ENCODE data around the gene VWA7. TPM values are rescaled to one million over a fixed set of nuclear protein-coding genes. Genes with fewer than 3 reads are reported as not detected.

VWA7 gene
- polyA plus RNA-seq, 1 of the 3 experiments (the other 2 are of a cell fraction) = 0.56 TPM

DNA sequence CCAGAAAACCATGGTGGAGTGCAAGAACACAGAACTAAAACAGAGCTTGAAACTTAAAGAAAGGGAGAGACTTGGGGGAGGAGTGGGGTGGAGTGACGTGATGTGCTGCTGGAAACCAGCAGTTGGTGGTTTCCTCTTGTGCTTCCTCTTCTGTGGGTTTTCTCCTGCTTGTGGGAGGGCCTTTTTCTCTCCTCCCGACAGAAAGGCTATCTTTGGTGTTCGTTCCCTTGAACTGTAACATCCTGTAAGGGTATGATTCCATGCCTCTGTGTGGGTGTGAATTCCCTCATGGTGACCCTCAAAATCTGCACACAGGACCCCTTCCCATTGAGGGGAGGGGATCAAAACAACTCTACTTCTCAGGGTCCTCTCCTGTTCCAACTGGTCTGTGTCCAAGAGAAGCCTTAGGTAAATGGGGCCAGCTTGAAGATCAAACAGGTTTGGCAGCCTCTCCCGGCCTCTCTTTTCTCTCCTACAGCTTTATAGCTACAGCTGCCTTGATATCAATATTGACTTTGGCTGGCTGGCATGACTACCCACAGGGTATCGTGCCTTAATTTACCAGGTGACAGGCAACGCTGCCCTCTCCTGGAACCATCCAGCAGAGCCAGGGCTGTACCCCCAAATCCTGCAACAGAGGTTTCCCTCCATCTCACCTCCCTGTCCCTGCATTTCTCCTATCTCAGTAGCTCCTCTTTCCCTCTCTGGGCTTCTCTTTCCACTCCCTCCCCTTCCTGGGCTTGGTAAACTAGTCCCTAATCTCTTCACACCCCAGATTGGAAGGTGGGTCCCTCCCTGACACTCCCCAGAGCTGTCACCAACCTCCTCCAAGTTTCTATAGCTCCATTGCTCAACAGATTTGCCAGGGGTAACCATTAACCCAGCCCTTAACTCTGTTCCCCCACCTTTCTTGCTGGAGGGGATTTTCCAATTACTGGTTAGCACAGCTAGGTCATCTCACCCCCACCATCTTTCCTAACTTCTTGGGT is 38.8 kb downstream of the VWA7 start (continued):
- no peak for TF ChIP-seq NFIC (IDR thresholded peaks at IDR 0.05; ENCODE audit: borderline replicate concordance)

DNA sequence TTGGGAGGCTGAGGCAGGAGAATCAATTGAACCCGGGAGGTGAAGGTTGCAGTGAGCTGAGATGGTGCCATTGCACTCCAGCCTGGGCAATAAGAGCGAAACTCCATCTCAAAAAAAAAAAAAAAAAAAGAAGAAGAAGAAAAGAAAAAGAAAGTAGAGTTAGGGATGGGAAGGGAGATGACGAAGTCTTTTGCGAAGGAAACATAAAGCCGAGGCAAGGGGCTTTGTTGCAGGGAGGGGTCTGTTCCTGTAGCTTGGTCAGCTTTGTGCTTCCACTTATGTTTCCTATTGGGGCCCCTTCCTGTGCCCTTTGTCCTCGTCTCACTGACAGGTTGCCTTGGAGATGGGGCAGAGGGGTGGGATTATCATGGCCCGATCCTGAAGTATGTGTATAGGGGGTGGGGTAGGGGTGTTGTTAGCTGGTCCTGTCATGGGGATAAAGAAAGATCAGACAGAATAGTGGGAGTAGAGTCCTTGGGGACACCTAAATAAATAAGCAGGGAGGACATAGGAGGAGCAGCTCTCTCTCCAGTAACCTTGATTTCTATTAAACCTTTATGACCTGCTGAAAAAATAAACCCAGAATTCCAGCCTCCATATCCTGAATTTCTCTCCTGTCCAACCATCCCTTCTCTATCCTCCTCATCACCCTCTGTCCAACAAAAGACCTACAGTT is 39.7 kb downstream of the VWA7 start:
- Histone ChIP-seq H3K4me1 (ENCODE audit: control insufficient read depth in 1 of 2, insufficient read depth in 2 of 2, low read depth in 1 of 2, low read length in 1 of 2) (peaks cover 22 to 31% of the 10 kb centered on the region in 2 experiments; a peak in 3 of 4 replicates), H2AFZ (ENCODE audit: low read depth) (0 out of 2 replicates have a peak overlapping the region, but pooled peaks have one; percentile 63), H3K9ac (peak overlapping the region; percentile 72), H3K9me3 (no peaks in the 10 kb centered on the region), H3K36me3 (replicated peaks in 1 of 2; ENCODE audit: control insufficient read depth in 1 of 2, insufficient read depth in 2 of 2, low read length in 1 of 2) (peaks cover 16 to 27% of the 10 kb centered on the region in 2 experiments), H3K27me3 (ENCODE audit: insufficient read depth) (no peaks in the 10 kb centered on the region), H3K4me3 (ENCODE audit: low read depth in 2 of 2, low read length in 1 of 2) (0 out of 4 replicates have a peak overlapping the region, but pooled peaks of 1 of the 2 experiments have one; percentile 42), H3K27ac (ENCODE audit: low read depth in 2 of 2, low read length in 1 of 2) (peak overlapping the region; percentile 35 to 88; a peak in 3 of 4 replicates), H3K4me2 (peak overlapping the region; percentile 99), H3K9me2 (no peaks in the 10 kb centered on the region), H3F3A (replicated peaks; ENCODE audit: insufficient read depth) (peaks cover 39% of the 10 kb centered on the region), H3K79me2 (ENCODE audit: insufficient read depth) (peaks cover 62% of the 10 kb centered on the region), H4K20me1 (ENCODE audit: insufficient read depth) (peaks cover 15% of the 10 kb centered on the region)
- no peak for DNase-seq
- 83% methylated on average over 7 of the region's 7 CpGs for WGBS (ENCODE audit: low lambda C conversion rate)
- ChIA-PET CTCF (interaction anchor here (0.8 to 5.5 kb wide), 6 partner anchors 8 to 93 kb away, joined by 4 to 39 read pairs (median 9); partner anchors contain the start of genes DDAH2 and LY6G5C), POLR2A (interaction anchor here (1.2 to 2.1 kb wide), 3 partner anchors 57 to 77 kb away, joined by 3 to 5 read pairs (median 3); partner anchors contain the start of genes HSPA1A, HSPA1L and VARS1)
- TF ChIP-seq TEAD4 (IDR thresholded peaks at IDR 0.05; ENCODE audit: borderline replicate concordance, insufficient read depth) (no peak), POLR2AphosphoS5 (IDR thresholded peaks at IDR 0.05; ENCODE audit: low read depth, low read length) (no peak), TAF1 (IDR thresholded peaks at IDR 0.05; ENCODE audit: borderline replicate concordance, low read depth, low read length) (no peak), NRF1 (IDR thresholded peaks at IDR 0.05; ENCODE audit: low read depth, low read length) (no peak), NFIC (IDR thresholded peaks at IDR 0.05; ENCODE audit: borderline replicate concordance) (no peak), CHD2 (IDR thresholded peaks at IDR 0.05; ENCODE audit: low read length, partially characterized antibody) (no peak), JUND (IDR thresholded peaks at IDR 0.05) (no peak), TCF12 (IDR thresholded peaks at IDR 0.05) (no peak), RFX5 (IDR thresholded peaks at IDR 0.05; ENCODE audit: low read length) (no peak), EP300 (IDR thresholded peaks at IDR 0.05; ENCODE audit: borderline replicate concordance in 1 of 2, low read depth in 1 of 2, low read length in 1 of 2) (no peak), YY1 (IDR thresholded peaks at IDR 0.05; ENCODE audit: low read depth) (no peak), ELF1 (IDR thresholded peaks at IDR 0.05) (no peak), MEF2A (IDR thresholded peaks at IDR 0.05; ENCODE audit: borderline replicate concordance, low read depth) (no peak)
- TF ChIP-seq, protein P1, sequence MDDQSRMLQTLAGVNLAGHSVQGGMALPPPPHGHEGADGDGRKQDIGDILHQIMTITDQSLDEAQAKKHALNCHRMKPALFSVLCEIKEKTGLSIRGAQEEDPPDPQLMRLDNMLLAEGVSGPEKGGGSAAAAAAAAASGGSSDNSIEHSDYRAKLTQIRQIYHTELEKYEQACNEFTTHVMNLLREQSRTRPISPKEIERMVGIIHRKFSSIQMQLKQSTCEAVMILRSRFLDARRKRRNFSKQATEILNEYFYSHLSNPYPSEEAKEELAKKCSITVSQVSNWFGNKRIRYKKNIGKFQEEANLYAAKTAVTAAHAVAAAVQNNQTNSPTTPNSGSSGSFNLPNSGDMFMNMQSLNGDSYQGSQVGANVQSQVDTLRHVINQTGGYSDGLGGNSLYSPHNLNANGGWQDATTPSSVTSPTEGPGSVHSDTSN (IDR thresholded peaks at IDR 0.05) = no peak
- TF ChIP-seq, protein P2, sequence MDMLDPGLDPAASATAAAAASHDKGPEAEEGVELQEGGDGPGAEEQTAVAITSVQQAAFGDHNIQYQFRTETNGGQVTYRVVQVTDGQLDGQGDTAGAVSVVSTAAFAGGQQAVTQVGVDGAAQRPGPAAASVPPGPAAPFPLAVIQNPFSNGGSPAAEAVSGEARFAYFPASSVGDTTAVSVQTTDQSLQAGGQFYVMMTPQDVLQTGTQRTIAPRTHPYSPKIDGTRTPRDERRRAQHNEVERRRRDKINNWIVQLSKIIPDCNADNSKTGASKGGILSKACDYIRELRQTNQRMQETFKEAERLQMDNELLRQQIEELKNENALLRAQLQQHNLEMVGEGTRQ (IDR thresholded peaks at IDR 0.05; ENCODE audit: borderline replicate concordance, low read depth, low read length) = no peak
- TF ChIP-seq, protein P3, sequence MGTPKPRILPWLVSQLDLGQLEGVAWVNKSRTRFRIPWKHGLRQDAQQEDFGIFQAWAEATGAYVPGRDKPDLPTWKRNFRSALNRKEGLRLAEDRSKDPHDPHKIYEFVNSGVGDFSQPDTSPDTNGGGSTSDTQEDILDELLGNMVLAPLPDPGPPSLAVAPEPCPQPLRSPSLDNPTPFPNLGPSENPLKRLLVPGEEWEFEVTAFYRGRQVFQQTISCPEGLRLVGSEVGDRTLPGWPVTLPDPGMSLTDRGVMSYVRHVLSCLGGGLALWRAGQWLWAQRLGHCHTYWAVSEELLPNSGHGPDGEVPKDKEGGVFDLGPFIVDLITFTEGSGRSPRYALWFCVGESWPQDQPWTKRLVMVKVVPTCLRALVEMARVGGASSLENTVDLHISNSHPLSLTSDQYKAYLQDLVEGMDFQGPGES (IDR thresholded peaks at IDR 0.05; ENCODE audit: low read depth, low read length) = no peak
- TF ChIP-seq, protein P4, sequence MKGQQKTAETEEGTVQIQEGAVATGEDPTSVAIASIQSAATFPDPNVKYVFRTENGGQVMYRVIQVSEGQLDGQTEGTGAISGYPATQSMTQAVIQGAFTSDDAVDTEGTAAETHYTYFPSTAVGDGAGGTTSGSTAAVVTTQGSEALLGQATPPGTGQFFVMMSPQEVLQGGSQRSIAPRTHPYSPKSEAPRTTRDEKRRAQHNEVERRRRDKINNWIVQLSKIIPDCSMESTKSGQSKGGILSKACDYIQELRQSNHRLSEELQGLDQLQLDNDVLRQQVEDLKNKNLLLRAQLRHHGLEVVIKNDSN (IDR thresholded peaks at IDR 0.05; ENCODE audit: borderline replicate concordance, low read depth) = no peak
- TF ChIP-seq, protein P5, sequence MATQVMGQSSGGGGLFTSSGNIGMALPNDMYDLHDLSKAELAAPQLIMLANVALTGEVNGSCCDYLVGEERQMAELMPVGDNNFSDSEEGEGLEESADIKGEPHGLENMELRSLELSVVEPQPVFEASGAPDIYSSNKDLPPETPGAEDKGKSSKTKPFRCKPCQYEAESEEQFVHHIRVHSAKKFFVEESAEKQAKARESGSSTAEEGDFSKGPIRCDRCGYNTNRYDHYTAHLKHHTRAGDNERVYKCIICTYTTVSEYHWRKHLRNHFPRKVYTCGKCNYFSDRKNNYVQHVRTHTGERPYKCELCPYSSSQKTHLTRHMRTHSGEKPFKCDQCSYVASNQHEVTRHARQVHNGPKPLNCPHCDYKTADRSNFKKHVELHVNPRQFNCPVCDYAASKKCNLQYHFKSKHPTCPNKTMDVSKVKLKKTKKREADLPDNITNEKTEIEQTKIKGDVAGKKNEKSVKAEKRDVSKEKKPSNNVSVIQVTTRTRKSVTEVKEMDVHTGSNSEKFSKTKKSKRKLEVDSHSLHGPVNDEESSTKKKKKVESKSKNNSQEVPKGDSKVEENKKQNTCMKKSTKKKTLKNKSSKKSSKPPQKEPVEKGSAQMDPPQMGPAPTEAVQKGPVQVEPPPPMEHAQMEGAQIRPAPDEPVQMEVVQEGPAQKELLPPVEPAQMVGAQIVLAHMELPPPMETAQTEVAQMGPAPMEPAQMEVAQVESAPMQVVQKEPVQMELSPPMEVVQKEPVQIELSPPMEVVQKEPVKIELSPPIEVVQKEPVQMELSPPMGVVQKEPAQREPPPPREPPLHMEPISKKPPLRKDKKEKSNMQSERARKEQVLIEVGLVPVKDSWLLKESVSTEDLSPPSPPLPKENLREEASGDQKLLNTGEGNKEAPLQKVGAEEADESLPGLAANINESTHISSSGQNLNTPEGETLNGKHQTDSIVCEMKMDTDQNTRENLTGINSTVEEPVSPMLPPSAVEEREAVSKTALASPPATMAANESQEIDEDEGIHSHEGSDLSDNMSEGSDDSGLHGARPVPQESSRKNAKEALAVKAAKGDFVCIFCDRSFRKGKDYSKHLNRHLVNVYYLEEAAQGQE (IDR thresholded peaks at IDR 0.05; ENCODE audit: low read depth, low read length) = no peak

Data from SK-N-SH (cell line).